ENCODE data around the gene GFOD1. TPM values are rescaled to one million over a fixed set of nuclear protein-coding genes. Genes with fewer than 3 reads are reported as not detected.

The GFOD1 gene
- total RNA-seq, 1 donor from 2014 or later = 2.0 TPM

DNA sequence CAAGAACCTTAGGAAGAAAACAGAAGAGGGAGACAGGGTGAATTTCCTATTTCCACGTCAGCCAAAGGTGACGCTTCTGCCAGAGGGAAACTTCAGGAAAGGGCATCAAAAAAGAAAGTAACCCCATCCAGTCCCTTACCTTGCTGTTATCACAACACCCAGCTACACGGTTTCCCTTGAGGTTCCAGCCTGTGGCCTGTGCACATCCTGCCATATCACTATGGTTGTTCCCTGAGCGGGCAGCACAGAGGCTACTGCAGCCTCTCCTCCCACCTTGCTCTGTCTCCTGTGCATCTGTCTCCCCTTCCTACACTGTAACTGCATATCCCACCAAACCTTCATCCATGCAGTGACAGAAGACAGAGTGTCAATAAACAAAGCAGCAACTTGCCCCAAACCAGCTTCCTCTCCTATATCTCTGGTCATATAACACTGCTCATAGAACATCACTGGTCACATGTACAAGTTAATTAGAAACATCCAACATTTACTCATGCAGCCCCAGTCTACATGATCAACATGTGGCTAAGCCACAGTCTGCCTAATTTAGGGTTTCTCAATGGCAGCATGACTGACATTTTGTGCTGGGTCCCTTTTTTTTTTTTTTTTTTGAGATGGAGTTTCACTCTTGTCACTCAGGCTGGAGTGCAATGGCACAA, 54.7 kb downstream of the GFOD1 start:
- Mint-ChIP-seq H3K36me3 (ENCODE audit: low read depth) (no peaks in the 10 kb centered on the region), H3K27ac (ENCODE audit: unreplicated experiment) (no peak overlapping the region), H3K9me3 (ENCODE audit: low read depth) (no peaks in the 10 kb centered on the region), H3K4me1 (ENCODE audit: low read depth) (peaks cover 4% of the 10 kb centered on the region), H3K27me3 (ENCODE audit: low read depth) (no peaks in the 10 kb centered on the region), H3K4me3 (ENCODE audit: unreplicated experiment) (no peak overlapping the region)
- TF ChIP-seq, protein P1, sequence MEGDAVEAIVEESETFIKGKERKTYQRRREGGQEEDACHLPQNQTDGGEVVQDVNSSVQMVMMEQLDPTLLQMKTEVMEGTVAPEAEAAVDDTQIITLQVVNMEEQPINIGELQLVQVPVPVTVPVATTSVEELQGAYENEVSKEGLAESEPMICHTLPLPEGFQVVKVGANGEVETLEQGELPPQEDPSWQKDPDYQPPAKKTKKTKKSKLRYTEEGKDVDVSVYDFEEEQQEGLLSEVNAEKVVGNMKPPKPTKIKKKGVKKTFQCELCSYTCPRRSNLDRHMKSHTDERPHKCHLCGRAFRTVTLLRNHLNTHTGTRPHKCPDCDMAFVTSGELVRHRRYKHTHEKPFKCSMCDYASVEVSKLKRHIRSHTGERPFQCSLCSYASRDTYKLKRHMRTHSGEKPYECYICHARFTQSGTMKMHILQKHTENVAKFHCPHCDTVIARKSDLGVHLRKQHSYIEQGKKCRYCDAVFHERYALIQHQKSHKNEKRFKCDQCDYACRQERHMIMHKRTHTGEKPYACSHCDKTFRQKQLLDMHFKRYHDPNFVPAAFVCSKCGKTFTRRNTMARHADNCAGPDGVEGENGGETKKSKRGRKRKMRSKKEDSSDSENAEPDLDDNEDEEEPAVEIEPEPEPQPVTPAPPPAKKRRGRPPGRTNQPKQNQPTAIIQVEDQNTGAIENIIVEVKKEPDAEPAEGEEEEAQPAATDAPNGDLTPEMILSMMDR (IDR thresholded peaks at IDR 0.05) = no peak
- DNase-seq (ENCODE audit: low spot score) = no peak

DNA sequence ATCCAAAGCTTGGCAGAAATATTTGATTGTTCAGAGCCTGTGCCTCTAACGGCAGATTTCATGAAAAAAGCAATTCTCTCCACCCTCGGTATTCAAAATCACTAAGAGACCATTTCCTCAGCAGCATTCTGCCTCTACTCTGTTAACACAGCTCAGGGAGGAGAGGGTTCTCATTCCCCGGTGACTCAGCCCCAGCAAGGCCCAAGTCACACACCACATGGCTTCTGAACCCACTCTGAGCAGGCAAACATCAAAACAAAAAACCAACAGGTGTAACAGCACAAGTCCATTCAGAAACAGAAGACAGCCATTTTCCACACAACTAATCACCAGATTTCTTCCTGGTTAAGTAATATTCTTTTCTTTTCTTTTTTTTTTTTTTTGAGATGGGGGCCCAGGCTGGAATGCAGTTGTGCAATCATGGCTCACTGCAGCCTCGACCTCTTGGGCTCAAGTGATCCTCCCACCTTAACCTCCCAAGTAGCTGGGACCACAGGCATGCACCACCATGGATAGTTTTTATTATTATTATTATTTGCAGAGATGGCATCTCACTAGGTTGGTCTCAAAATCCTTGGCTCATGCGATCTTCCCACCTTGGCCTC, 55.4 kb downstream of the GFOD1 start:
- H3K9me3 Mint-ChIP-seq (ENCODE audit: low read depth) = no peaks in the 10 kb centered on the region
- H3K27ac Mint-ChIP-seq (ENCODE audit: unreplicated experiment) = no peak overlapping the region
- H3K4me1 Mint-ChIP-seq (ENCODE audit: low read depth) = peaks cover 4% of the 10 kb centered on the region
- TF ChIP-seq, protein P1 (IDR thresholded peaks at IDR 0.05) = no peak
- H3K27me3 Mint-ChIP-seq (ENCODE audit: low read depth) = no peaks in the 10 kb centered on the region
- DNase-seq (ENCODE audit: low spot score) = no peak
- no peak overlapping the region for H3K4me3 Mint-ChIP-seq (ENCODE audit: unreplicated experiment)
- no peaks in the 10 kb centered on the region for H3K36me3 Mint-ChIP-seq (ENCODE audit: low read depth)

DNA sequence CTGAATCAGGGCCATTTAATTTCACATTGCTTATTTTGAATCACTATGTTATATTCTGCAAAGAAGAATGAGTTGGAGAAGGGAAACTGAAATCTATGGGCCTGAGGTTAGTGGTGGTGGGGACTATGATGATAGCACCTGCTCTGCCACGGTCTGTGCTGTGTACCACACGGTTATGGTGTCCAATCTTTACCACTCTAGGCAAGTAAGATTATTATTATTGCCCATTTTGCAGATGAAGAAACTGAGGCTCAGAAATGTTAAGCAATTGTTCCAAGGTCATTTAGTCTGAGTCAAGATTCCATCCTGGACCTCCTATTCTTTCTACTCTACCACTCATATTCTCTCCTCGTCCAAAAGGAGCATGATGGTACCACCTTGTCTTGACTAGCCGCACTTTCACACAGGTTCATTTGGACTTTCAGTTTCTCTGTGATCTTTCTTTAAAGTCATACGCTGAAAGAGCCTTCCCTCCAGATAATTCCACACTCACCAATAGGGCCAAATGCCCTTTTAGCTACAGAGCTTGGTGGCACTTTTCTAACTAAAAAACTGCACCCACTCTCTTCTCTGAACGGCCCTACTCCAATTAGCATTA, 56.2 kb downstream of the GFOD1 start:
- no peaks in the 10 kb centered on the region for H3K36me3 Mint-ChIP-seq (ENCODE audit: low read depth)
- H3K27me3 Mint-ChIP-seq (ENCODE audit: low read depth) = no peaks in the 10 kb centered on the region
- TF ChIP-seq, protein P1 (IDR thresholded peaks at IDR 0.05) = no peak
- H3K4me3 Mint-ChIP-seq (ENCODE audit: unreplicated experiment) = no peak overlapping the region
- H3K27ac Mint-ChIP-seq (ENCODE audit: unreplicated experiment) = no peak overlapping the region
- no peaks in the 10 kb centered on the region for H3K9me3 Mint-ChIP-seq (ENCODE audit: low read depth)
- DNase-seq (ENCODE audit: low spot score) = no peak
- H3K4me1 Mint-ChIP-seq (ENCODE audit: low read depth) = peaks cover 5% of the 10 kb centered on the region

DNA sequence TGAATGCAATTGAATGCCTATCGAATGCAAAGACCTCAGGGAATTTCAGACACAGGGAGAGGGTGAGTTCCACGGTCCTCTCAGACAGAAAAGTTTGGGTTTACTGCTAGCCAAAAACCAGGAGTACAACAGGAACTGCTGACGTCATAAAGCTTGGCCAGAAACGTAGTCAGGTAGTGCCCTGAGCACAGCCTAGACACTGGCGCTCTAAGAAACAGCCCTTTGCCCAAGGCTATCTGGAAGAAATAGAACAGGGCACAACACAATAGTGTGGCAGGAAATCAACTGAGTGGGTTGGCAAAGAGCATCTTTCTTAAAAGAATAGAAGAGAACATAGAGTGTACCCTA, 58.0 kb downstream of the GFOD1 start:
- Mint-ChIP-seq H3K9me3 (ENCODE audit: low read depth) (no peaks in the 10 kb centered on the region), H3K27me3 (ENCODE audit: low read depth) (no peaks in the 10 kb centered on the region), H3K4me1 (ENCODE audit: low read depth) (peaks cover 17% of the 10 kb centered on the region), H3K36me3 (ENCODE audit: low read depth) (no peaks in the 10 kb centered on the region), H3K27ac (ENCODE audit: unreplicated experiment) (no peak overlapping the region), H3K4me3 (ENCODE audit: unreplicated experiment) (no peak overlapping the region)
- TF ChIP-seq, protein P1 (IDR thresholded peaks at IDR 0.05) = no peak
- no peak for DNase-seq (ENCODE audit: low spot score)

DNA sequence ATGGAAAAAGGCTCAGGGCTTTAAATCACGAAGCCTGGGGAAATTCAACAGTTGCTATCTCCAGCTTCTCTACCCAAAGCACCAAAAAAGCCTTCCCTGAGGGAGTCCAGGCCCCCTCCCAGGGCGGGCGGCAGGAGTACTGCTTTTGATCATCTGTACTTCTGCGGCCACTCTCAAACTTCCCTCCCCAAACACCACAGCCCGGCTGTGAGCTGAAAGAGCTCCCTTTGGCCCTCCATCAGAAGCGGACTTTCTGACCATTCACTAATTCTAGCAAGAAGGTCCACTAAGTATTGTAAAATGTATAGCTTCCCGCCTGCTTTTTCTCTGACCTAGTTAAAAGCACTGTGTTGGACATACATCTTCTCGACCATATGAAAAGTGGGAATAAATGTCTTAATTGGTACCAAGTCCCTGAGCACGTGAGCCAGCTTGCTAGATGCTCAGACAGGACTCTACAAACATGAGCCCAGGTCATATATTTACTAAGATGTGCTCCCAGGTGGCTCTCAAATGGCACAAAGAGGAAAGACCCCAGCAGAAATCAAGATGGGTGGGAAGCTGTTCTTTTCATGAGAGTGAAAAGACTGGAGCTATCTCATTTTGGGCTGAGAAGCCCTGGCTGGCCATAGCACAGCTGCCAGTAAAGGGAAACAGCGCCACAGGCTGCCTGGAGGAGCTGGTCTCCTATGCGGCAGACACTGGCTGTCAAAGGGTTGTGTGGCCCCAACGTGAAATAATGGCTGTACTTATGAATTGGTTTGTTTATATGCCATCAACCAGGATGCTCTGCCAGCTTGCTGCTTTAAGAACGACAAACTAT, 58.6 kb downstream of the GFOD1 start:
- Mint-ChIP-seq H3K27ac (ENCODE audit: unreplicated experiment) (no peak overlapping the region), H3K27me3 (ENCODE audit: low read depth) (no peaks in the 10 kb centered on the region), H3K36me3 (ENCODE audit: low read depth) (no peaks in the 10 kb centered on the region), H3K4me3 (ENCODE audit: unreplicated experiment) (no peak overlapping the region), H3K4me1 (ENCODE audit: low read depth) (peaks cover 18% of the 10 kb centered on the region), H3K9me3 (ENCODE audit: low read depth) (no peaks in the 10 kb centered on the region)
- DNase-seq (ENCODE audit: low spot score) = no peak
- TF ChIP-seq, protein P1 (IDR thresholded peaks at IDR 0.05) = no peak

Data from chondrocyte (in vitro differentiated cells).